Measurements from ENCODE around the gene EQTN.

DNA sequence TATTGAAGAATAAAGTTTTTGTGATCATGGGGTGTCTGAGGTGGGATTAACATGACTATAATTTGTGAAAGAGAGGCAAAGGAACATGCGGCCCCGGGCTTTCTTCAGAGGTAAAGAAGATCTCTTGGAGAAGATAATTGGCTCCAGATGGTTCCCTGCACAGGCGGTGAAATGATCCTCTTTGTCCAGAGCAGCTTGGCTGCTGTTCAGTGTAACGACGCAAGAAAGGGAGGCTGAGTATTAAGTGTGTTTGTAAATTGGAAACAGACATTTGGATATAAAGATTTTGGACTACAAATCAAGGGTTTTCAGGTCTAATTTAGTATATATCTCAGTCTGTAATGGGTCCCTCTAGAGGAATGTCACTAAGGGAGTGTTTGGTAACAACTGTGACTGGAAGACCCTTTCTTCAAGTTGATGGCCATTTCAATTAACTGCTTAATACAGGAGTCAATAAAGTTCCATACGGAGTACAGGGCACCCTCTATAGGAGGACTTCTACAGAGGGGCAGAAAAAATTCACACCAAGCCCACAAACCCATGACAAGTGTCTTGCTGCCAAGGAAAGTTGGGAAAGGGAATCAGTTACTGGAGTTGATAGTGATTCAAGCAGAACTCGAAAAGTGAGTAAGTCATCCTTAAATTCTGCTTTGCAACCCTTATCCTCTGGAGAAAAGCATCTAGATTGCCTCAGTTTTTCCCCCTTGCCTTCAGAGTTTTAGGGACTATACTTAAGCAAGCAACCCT is 4.1 kb downstream of the EQTN start:
- TF ChIP-seq, protein P1, sequence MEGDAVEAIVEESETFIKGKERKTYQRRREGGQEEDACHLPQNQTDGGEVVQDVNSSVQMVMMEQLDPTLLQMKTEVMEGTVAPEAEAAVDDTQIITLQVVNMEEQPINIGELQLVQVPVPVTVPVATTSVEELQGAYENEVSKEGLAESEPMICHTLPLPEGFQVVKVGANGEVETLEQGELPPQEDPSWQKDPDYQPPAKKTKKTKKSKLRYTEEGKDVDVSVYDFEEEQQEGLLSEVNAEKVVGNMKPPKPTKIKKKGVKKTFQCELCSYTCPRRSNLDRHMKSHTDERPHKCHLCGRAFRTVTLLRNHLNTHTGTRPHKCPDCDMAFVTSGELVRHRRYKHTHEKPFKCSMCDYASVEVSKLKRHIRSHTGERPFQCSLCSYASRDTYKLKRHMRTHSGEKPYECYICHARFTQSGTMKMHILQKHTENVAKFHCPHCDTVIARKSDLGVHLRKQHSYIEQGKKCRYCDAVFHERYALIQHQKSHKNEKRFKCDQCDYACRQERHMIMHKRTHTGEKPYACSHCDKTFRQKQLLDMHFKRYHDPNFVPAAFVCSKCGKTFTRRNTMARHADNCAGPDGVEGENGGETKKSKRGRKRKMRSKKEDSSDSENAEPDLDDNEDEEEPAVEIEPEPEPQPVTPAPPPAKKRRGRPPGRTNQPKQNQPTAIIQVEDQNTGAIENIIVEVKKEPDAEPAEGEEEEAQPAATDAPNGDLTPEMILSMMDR (IDR thresholded peaks at IDR 0.05), result no peak
- TF ChIP-seq POLR2A (IDR thresholded peaks at IDR 0.05), result no peak

Measured in lower leg skin (tissue), 3 donors.